ENCODE data around the gene AASDH. TPM values are rescaled to one million over a fixed set of nuclear protein-coding genes. Genes with fewer than 3 reads are reported as not detected.

Gene AASDH
- total RNA-seq, 8 experiments from 2014 or later: 7.6 to 14.1 (median 11.2) TPM

DNA sequence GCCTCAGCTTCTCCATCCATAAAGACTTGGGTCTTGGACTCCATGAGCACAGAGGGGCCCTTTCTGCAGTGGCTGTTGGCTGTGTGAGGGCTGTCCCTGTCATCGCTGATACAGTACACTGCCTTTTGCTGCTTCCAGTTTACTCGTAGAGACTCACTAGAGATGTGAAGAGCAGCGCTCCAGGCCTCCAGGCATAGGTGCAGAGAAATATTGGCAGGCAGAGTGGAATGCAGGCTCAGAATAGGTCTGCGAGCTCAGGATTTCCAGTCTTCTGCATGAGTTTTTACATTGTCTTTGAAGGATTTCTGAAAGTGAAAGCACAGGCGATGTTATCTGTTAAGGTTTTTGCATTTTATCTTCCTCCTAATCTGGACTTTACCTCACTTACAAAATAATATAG lies 97.4 kb downstream of the AASDH start:
- WGBS, 10 experiments: 52 to 98% (median 85%) methylated on average over 2 to 5 of the region's 5 CpGs; no CpG with 5 or more reads in 3 of the 10 experiments
- no peak overlapping the region for H3K27ac ChIP-seq
- no peak overlapping the region for H3K4me3 ChIP-seq
- in situ Hi-C loops (cut with MboI; ENCODE audit: low pct_unique_long_range_greater_than_20kb in 2 of 9, low sequenced_read_pairs in 9 of 9, unreplicated experiment in 9 of 9): loop anchor here in 2 of 9 experiments (25.0 kb wide), 1 partner anchor 353 kb away; the partner anchor contains the start of gene CEP135 (in 2 of the 2)
- peak in 5 of 8 experiments; percentile 32 to 84 (median 63) for ATAC-seq (replicated peaks in 6 of 8)
- H3K4me1 ChIP-seq (replicated peaks in 1 of 2): peaks cover 0 to 12% of the 10 kb centered on the region in 2 donors

GRCh38 chr4:56288663-56289062 lies 98.6 kb downstream of the AASDH start:
- Histone ChIP-seq H3K27ac (no peak overlapping the region), H3K4me3 (no peak overlapping the region), H3K4me1 (replicated peaks in 1 of 2) (peaks cover 0 to 12% of the 10 kb centered on the region in 2 donors)
- in situ Hi-C loops (cut with MboI; ENCODE audit: low pct_unique_long_range_greater_than_20kb in 2 of 9, low sequenced_read_pairs in 9 of 9, unreplicated experiment in 9 of 9): loop anchor here in 2 of 9 experiments (25.0 kb wide), 1 partner anchor 351 kb away; the partner anchor contains the start of gene CEP135 (in 2 of the 2)
- 0 to 100% (median 88%) methylated on average over 1 to 3 of the region's 3 CpGs; no CpG with 5 or more reads in 1 of the 10 experiments for WGBS, 10 experiments
- ATAC-seq (replicated peaks in 6 of 8): peak in 3 of 8 experiments; percentile 39 to 62 (median 45)

Other genes starting within 250 kb of the AASDH start
- gene PPAT, start 48.1 kb upstream of the AASDH start, total RNA-seq: 10 to 100 TPM; 23.7 to 44.0 (median 29.9) TPM
- gene PAICS, start 48.8 kb upstream of the AASDH start, total RNA-seq: 100 to 1,000 TPM in 2 of 8 experiments, 10 to 100 TPM in 6; 48.8 to 213 (median 88.3) TPM
- gene SRP72, start 80.1 kb upstream of the AASDH start, total RNA-seq: 100 to 1,000 TPM in 1 of 8 experiments, 10 to 100 TPM in 7; 72.2 to 110 (median 92.2) TPM
- gene ARL9, start 118.3 kb upstream of the AASDH start, total RNA-seq: under 1 TPM in 7 of 8 experiments, not detected in 1; 0.24 to 0.58 (median 0.43) TPM

All from motor neuron (in vitro differentiated cells).